Astrocyte (in vitro differentiated cells and primary cell): ENCODE data around the gene DENND6B.
"Not testable (repeated sequence)": the region's sequence is repeated elsewhere in the genome, so short reads cannot be mapped to it uniquely, and the experiment has no call there.

Experiments
- EZH2 ChIP-seq: IDR thresholded peaks from 2 replicates; pipeline ENCODE4 v1.6.1; 2012; ENCODE audit warnings: mild to moderate bottlenecking, low read length, inconsistent platforms; ENCODE audit not compliant: insufficient read depth
- TF ChIP-seq, protein P1 (sequence below): IDR thresholded peaks from 2 replicates; pipeline ENCODE4 v1.5.1; 2011; ENCODE audit warnings: low read depth, mild to moderate bottlenecking, inconsistent platforms, low read length, moderate library complexity; ENCODE audit not compliant: insufficient read depth

DNA sequence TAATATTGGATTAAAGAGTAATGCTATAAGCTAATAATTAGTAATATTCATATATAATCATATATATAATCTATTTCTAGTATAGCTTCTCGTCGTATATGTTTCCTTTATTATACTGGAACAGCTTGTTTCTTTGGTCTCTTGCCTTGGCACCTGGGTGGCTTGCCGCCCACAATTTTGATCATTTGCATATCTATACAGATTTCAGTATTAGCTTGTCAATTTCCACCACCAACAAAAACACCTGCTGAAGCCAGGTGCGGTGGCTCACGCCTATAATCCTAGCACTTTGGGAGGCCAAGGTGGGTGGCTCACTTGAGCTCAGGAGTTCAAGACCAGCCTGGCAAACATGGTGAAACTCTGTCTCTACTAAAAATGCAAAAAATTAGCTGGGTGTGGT lies 7.6 kb upstream of the DENND6B start:
- TF ChIP-seq, protein P1, sequence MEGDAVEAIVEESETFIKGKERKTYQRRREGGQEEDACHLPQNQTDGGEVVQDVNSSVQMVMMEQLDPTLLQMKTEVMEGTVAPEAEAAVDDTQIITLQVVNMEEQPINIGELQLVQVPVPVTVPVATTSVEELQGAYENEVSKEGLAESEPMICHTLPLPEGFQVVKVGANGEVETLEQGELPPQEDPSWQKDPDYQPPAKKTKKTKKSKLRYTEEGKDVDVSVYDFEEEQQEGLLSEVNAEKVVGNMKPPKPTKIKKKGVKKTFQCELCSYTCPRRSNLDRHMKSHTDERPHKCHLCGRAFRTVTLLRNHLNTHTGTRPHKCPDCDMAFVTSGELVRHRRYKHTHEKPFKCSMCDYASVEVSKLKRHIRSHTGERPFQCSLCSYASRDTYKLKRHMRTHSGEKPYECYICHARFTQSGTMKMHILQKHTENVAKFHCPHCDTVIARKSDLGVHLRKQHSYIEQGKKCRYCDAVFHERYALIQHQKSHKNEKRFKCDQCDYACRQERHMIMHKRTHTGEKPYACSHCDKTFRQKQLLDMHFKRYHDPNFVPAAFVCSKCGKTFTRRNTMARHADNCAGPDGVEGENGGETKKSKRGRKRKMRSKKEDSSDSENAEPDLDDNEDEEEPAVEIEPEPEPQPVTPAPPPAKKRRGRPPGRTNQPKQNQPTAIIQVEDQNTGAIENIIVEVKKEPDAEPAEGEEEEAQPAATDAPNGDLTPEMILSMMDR, result not testable (repeated sequence)
- not testable (repeated sequence) for TF ChIP-seq EZH2
